ENCODE measurements around the gene CHID1. TPM values are rescaled to one million over a fixed set of nuclear protein-coding genes. Genes with fewer than 3 reads are reported as not detected.

The CHID1 gene
- total and polyA plus RNA-seq, 2 of the 8 experiments (the other 6 are each of a cell fraction or from before 2014, with no cell fraction given) = 81.2 to 88.5 TPM

DNA sequence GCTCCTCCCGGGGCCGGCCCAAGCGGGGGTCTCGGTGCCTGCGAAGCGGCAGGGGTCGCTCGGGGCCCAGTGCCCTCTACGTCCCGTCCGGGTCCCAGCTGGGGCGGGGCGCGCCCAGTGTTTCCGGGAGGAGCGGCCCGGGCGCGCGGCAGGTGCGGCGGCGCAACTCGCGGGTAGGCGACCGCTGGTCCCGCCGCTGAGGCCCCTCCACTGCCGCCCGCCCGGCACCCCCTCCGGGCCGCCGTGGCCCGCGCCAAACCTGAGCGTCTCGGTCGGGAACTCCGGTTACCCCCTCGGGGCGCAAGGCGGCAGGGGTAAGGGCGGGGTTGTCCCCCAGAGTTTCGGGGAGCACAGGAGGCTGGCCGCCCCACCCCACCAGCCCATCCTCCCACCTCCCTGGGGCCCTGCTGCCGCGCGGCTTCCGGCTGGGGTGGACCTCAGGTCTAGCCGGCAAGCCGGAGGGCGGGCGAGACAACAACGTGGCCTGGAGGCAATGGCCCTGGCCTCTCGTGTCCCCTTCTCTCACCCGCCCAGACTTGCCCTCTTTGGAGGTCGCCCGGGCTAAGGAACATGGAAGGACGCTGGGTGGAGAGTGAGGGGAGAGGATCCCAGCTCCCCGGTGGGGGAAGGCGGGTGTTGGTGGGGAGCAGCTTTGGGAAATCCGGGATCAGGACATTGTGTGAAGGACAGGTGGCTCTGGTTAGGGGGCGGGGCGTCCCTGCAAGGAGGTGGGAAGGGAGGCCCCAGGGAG, 83.3 kb downstream of the CHID1 start (continued):
- TF ChIP-seq BRCA1 (IDR thresholded peaks at IDR 0.05; ENCODE audit: low read depth, low read length) (no peak), TAF7 (optimal IDR thresholded peaks at IDR 0.05; ENCODE audit: borderline replicate concordance, low read depth, low read length) (no peak), SIRT6 (IDR thresholded peaks at IDR 0.05; ENCODE audit: low read length) (no peak), KDM4A (IDR thresholded peaks at IDR 0.05; ENCODE audit: low read depth, low read length, severe bottlenecking) (peak; percentile 82), MAFK (IDR thresholded peaks at IDR 0.05; ENCODE audit: low read depth, low read length) (no peak), CTBP2 (IDR thresholded peaks at IDR 0.05; ENCODE audit: borderline replicate concordance, insufficient read depth, insufficient read length, low read length) (no peak), GTF2F1 (IDR thresholded peaks at IDR 0.05; ENCODE audit: borderline replicate concordance, low read depth, low read length) (no peak), RAD21 (IDR thresholded peaks at IDR 0.05 in 1 of 2, conservative IDR thresholded peaks at IDR 0.05 in 1 of 2; ENCODE audit: low read depth in 2 of 2, low read length in 2 of 2) (no peak), YY1 (IDR thresholded peaks at IDR 0.05; ENCODE audit: low read depth, low read length) (no peak), PHF8 (conservative IDR thresholded peaks at IDR 0.05; ENCODE audit: low read depth, low read length) (peak; percentile 43; the same call in 1 of the 2 replicates), BCL11A (IDR thresholded peaks at IDR 0.05; ENCODE audit: low read depth in 2 of 2, low read length in 2 of 2) (no peak), SP4 (IDR thresholded peaks at IDR 0.05; ENCODE audit: low read length) (no peak), NRF1 (IDR thresholded peaks at IDR 0.05; ENCODE audit: low read depth, low read length) (no peak), GABPA (IDR thresholded peaks at IDR 0.05; ENCODE audit: borderline replicate concordance, insufficient read depth, low read length) (peak; percentile 11; the same call in 1 of the 2 replicates), TCF12 (IDR thresholded peaks at IDR 0.05; ENCODE audit: low read depth, low read length) (no peak), SIX5 (IDR thresholded peaks at IDR 0.05; ENCODE audit: low read depth, low read length) (no peak), CHD2 (IDR thresholded peaks at IDR 0.05; ENCODE audit: low read length) (no peak), EGR1 (IDR thresholded peaks at IDR 0.05; ENCODE audit: borderline replicate concordance, low read depth, low read length) (no peak), BACH1 (IDR thresholded peaks at IDR 0.05; ENCODE audit: low read length) (no peak), RFX5 (IDR thresholded peaks at IDR 0.05; ENCODE audit: borderline replicate concordance, low read depth, low read length) (no peak), RBBP5 (IDR thresholded peaks at IDR 0.05; ENCODE audit: borderline replicate concordance, low read depth, low read length) (no peak)
- TF ChIP-seq, protein P1, sequence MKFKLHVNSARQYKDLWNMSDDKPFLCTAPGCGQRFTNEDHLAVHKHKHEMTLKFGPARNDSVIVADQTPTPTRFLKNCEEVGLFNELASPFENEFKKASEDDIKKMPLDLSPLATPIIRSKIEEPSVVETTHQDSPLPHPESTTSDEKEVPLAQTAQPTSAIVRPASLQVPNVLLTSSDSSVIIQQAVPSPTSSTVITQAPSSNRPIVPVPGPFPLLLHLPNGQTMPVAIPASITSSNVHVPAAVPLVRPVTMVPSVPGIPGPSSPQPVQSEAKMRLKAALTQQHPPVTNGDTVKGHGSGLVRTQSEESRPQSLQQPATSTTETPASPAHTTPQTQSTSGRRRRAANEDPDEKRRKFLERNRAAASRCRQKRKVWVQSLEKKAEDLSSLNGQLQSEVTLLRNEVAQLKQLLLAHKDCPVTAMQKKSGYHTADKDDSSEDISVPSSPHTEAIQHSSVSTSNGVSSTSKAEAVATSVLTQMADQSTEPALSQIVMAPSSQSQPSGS (IDR thresholded peaks at IDR 0.05; ENCODE audit: low read length) = no peak
- TF ChIP-seq, protein P2, sequence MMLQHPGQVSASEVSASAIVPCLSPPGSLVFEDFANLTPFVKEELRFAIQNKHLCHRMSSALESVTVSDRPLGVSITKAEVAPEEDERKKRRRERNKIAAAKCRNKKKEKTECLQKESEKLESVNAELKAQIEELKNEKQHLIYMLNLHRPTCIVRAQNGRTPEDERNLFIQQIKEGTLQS (IDR thresholded peaks at IDR 0.05; ENCODE audit: insufficient read depth, low read depth, low read length) = no peak
